Measurements from ENCODE around the gene DIAPH2. TPM values are rescaled to one million over a fixed set of nuclear protein-coding genes. Genes with fewer than 3 reads are reported as not detected.

Gene DIAPH2
- total and polyA plus RNA-seq, 2 of the 13 experiments (the other 11 are each of a cell fraction or from before 2014, with no cell fraction given) = 2.1 to 8.5 TPM

DNA sequence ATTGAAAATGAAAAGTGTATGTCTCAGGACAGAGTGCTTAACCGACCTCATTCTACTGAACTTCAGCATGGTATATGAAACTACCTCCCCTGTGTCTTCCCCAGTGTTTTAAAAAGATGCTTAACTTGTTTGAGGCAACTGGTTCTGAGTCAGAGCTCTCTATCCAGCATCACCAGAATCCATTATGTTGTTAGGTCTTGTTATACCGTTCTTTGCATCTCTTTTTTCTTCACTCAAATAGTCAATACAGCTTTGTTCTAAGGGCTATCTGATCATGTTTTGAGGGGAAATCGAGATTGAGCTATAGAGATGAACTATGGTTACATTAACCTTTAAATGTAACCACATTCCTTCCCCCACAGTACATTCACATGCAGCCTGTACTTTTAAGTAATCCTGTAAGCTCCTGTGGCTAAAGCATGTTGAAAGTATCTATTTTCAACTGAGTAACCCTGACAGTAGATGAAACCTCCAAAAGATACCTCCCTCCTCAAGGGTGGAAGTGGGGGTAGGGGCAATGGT is 713.4 kb downstream of the DIAPH2 start:
- H3K4me2 ChIP-seq (ENCODE audit: low read depth, low read length) = no peak overlapping the region
- FAIRE-seq = no peak

DNA sequence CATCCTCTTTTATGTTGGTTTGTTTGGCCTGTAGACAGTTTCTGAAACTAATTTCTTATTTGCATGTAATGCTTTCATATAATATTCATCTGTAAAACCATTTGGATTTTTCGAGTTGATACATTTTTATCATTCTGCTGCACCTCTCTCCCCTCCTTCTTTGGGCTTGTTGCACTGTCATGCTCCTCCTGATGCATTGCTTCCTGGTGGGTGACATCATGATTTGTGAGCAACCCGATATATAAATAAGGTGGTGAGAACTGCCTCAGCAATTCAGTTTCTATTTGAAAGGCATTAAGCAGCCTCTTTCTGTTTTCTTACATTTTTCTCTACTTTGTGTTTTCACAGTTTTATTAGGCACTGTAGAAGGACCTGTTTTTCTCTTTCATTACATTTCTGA is 714.8 kb downstream of the DIAPH2 start:
- H3K4me2 ChIP-seq (ENCODE audit: low read depth, low read length) = no peak overlapping the region
- no peak overlapping the region for H2AFZ ChIP-seq (ENCODE audit: low read length)
- in situ Hi-C loops (cut with HindIII; ENCODE audit: extremely low pct_ligation_motif_present, low pct_unique_long_range_greater_than_20kb) (no loop called here), intact Hi-C loops (cut with micrococcal nuclease; ENCODE audit: unreplicated experiment) (no loop called here)
- no peak for FAIRE-seq
- 73% methylated on average over 2 of the region's 2 CpGs for WGBS (ENCODE audit: low lambda C conversion rate)
- BruUV-seq (replicated peaks) = no TSS peak
- no peak for TF ChIP-seq ZNF614 (CRISPR knock-in tag; IDR thresholded peaks at IDR 0.05; ENCODE audit: borderline replicate concordance)
- no peaks in the 10 kb centered on the region for H3K79me2 ChIP-seq (ENCODE audit: insufficient read depth, low read length)
- H3K27me3 ChIP-seq (ENCODE audit: control insufficient read depth in 1 of 2, insufficient read depth in 2 of 2, low read length in 2 of 2) = no peaks in the 10 kb centered on the region
- no peaks in the 10 kb centered on the region for H3K9me3 ChIP-seq (ENCODE audit: low read length)
- H3K9ac ChIP-seq (ENCODE audit: insufficient read depth, low read depth, low read length) = no peak overlapping the region
- ChIA-PET CTCF (ENCODE audit: low intra/inter-chr PET ratio, low total read pairs) (no interaction called here), POLR2A (no interaction called here)
- H4K20me1 ChIP-seq (ENCODE audit: insufficient read depth, low read length) = no peaks in the 10 kb centered on the region
- no peak for ATAC-seq
- no peaks in the 10 kb centered on the region for H3K36me3 ChIP-seq (replicated peaks in 1 of 2; ENCODE audit: control insufficient read depth in 1 of 2, insufficient read depth in 2 of 2, low read length in 2 of 2)
- DNase-seq (ENCODE audit: low spot score) = no peak
- no peak overlapping the region for H3K4me3 ChIP-seq (replicated peaks in 1 of 3; ENCODE audit: insufficient read depth in 1 of 3, low read depth in 2 of 3, low read length in 3 of 3)
- no peak overlapping the region for H3K27ac ChIP-seq (ENCODE audit: extremely low read length, insufficient read depth, low read length)
- H3K4me1 ChIP-seq (ENCODE audit: insufficient read depth, low read length) = 0 out of 2 replicates have a peak, but pooled peaks cover 9% of the 10 kb centered on the region

More for the DNA sequence above, 713.4 kb downstream of the DIAPH2 start:
- no peaks in the 10 kb centered on the region for H3K9me3 ChIP-seq (ENCODE audit: low read length)
- H3K36me3 ChIP-seq (replicated peaks in 1 of 2; ENCODE audit: control insufficient read depth in 1 of 2, insufficient read depth in 2 of 2, low read length in 2 of 2) = no peaks in the 10 kb centered on the region
- no TSS peak for BruUV-seq (replicated peaks)
- H3K79me2 ChIP-seq (ENCODE audit: insufficient read depth, low read length) = no peaks in the 10 kb centered on the region
- no peak overlapping the region for H3K27ac ChIP-seq (ENCODE audit: extremely low read length, insufficient read depth, low read length)
- intact Hi-C loops (cut with micrococcal nuclease; ENCODE audit: unreplicated experiment) (no loop called here), in situ Hi-C loops (cut with HindIII; ENCODE audit: extremely low pct_ligation_motif_present, low pct_unique_long_range_greater_than_20kb) (no loop called here)
- no peaks in the 10 kb centered on the region for H4K20me1 ChIP-seq (ENCODE audit: insufficient read depth, low read length)
- no peaks in the 10 kb centered on the region for H3K27me3 ChIP-seq (ENCODE audit: control insufficient read depth in 1 of 2, insufficient read depth in 2 of 2, low read length in 2 of 2)
- H3K9ac ChIP-seq (ENCODE audit: insufficient read depth, low read depth, low read length) = no peak overlapping the region
- H2AFZ ChIP-seq (ENCODE audit: low read length) = no peak overlapping the region
- ATAC-seq (no peak), DNase-seq (ENCODE audit: low spot score) (no peak)
- WGBS (ENCODE audit: low lambda C conversion rate) = 45% methylated on average over 3 of the region's 3 CpGs
- 0 out of 2 replicates have a peak, but pooled peaks cover 9% of the 10 kb centered on the region for H3K4me1 ChIP-seq (ENCODE audit: insufficient read depth, low read length)
- TF ChIP-seq ZNF678 (CRISPR knock-in tag; IDR thresholded peaks at IDR 0.05) = no peak
- no peak overlapping the region for H3K4me3 ChIP-seq (replicated peaks in 1 of 3; ENCODE audit: insufficient read depth in 1 of 3, low read depth in 2 of 3, low read length in 3 of 3)
- ChIA-PET POLR2A (no interaction called here), CTCF (ENCODE audit: low intra/inter-chr PET ratio, low total read pairs) (no interaction called here)

DNA sequence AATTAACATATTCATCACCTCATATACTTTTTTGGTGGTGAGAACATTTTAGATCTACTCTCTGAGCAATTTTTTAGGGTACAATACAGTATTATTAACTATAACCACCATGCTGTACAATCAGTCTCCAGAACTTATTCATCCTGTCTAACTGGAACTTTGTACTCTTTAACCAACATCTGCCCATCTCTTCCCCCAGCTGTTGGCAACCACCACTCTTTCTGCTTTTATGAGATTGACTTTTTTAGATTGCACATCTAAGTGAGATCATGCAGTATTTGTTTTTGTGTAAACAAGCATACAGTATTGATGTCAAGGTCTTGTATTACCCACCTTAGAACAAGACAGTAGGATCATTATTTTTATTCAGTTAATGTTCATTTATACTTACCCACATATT is 715.9 kb downstream of the DIAPH2 start:
- no peak for FAIRE-seq
- intact Hi-C loops (cut with micrococcal nuclease; ENCODE audit: unreplicated experiment) = no loop called here
- DNase-seq (ENCODE audit: low spot score) = no peak
- H3K4me3 ChIP-seq (replicated peaks in 1 of 3; ENCODE audit: insufficient read depth in 1 of 3, low read depth in 2 of 3, low read length in 3 of 3) = no peak overlapping the region
- no peaks in the 10 kb centered on the region for H3K27me3 ChIP-seq (ENCODE audit: control insufficient read depth in 1 of 2, insufficient read depth in 2 of 2, low read length in 2 of 2)
- no peaks in the 10 kb centered on the region for H4K20me1 ChIP-seq (ENCODE audit: insufficient read depth, low read length)
- no peak overlapping the region for H2AFZ ChIP-seq (ENCODE audit: low read length)
- in situ Hi-C loops (cut with HindIII; ENCODE audit: extremely low pct_ligation_motif_present, low pct_unique_long_range_greater_than_20kb) = no loop called here
- 0 out of 2 replicates have a peak, but pooled peaks cover 9% of the 10 kb centered on the region for H3K4me1 ChIP-seq (ENCODE audit: insufficient read depth, low read length)
- H3K9ac ChIP-seq (ENCODE audit: insufficient read depth, low read depth, low read length) = no peak overlapping the region
- H3K79me2 ChIP-seq (ENCODE audit: insufficient read depth, low read length) = no peaks in the 10 kb centered on the region
- H3K27ac ChIP-seq (ENCODE audit: extremely low read length, insufficient read depth, low read length) = no peak overlapping the region
- TF ChIP-seq YEATS4 (CRISPR knock-in tag; IDR thresholded peaks at IDR 0.05; ENCODE audit: borderline replicate concordance) (no peak), ATM (IDR thresholded peaks at IDR 0.05; ENCODE audit: borderline replicate concordance) (no peak), ZNF878 (CRISPR knock-in tag; IDR thresholded peaks at IDR 0.05) (no peak), BRF2 (CRISPR knock-in tag; IDR thresholded peaks at IDR 0.05) (no peak)
- no peak overlapping the region for H3K4me2 ChIP-seq (ENCODE audit: low read depth, low read length)
- ChIA-PET CTCF (ENCODE audit: low intra/inter-chr PET ratio, low total read pairs) (no interaction called here), POLR2A (no interaction called here)
- H3K9me3 ChIP-seq (ENCODE audit: low read length) = no peaks in the 10 kb centered on the region
- no peak for ATAC-seq
- no TSS peak for BruUV-seq (replicated peaks)
- no peaks in the 10 kb centered on the region for H3K36me3 ChIP-seq (replicated peaks in 1 of 2; ENCODE audit: control insufficient read depth in 1 of 2, insufficient read depth in 2 of 2, low read length in 2 of 2)

Data from HepG2 (cell line).